Trophoblast cell (in vitro differentiated cells and primary cell): Measurements from ENCODE around the gene PIK3CG.

Experiments
- DNase-seq, 2 donors: peaks; one replicate each; pipeline ENCODE4 v3.0.0-alpha.2; 2016
- H2AFZ ChIP-seq: 2 replicates; pipeline ENCODE4 v1.6.1; 2013; ENCODE audit warnings: low read length, moderate library complexity, mild to moderate bottlenecking; ENCODE audit not compliant: insufficient read depth, poor library complexity
- H2AK5ac ChIP-seq: 2 replicates; pipeline ENCODE4 v1.6.1; 2013; ENCODE audit warnings: mild to moderate bottlenecking, low read length
- H2BK120ac ChIP-seq: 2 replicates; pipeline ENCODE4 v1.6.1; 2013; ENCODE audit warnings: low read length, mild to moderate bottlenecking, moderate library complexity; ENCODE audit not compliant: insufficient read depth, poor library complexity
- H2BK12ac ChIP-seq: 2 replicates; pipeline ENCODE4 v1.6.1; 2013; ENCODE audit warnings: mild to moderate bottlenecking, low read length, moderate library complexity
- H2BK5ac ChIP-seq: 2 replicates; pipeline ENCODE4 v1.6.1; 2013; ENCODE audit warnings: low read length, low read depth, moderate library complexity, mild to moderate bottlenecking; ENCODE audit not compliant: poor library complexity
- H3K14ac ChIP-seq: 2 replicates; pipeline ENCODE4 v1.6.1; 2013; ENCODE audit warnings: mild to moderate bottlenecking, low read length
- H3K18ac ChIP-seq: 2 replicates; pipeline ENCODE4 v1.6.1; 2013; ENCODE audit warnings: mild to moderate bottlenecking, low read length
- H3K23ac ChIP-seq: 2 replicates; pipeline ENCODE4 v1.6.1; 2013; ENCODE audit warnings: low read length
- H3K27ac ChIP-seq: 2 replicates; pipeline ENCODE4 v1.5.1; 2013; ENCODE audit warnings: low read depth, mild to moderate bottlenecking, inconsistent platforms, low read length, moderate library complexity
- H3K27me3 ChIP-seq: 2 replicates; pipeline ENCODE4 v1.6.1; 2013; ENCODE audit warnings: inconsistent platforms, mild to moderate bottlenecking, low read length, moderate library complexity; ENCODE audit not compliant: insufficient read depth
- H3K36me3 ChIP-seq, 2 experiments: 1 replicate in 1 of 2; 2 replicates in 1 of 2; pipeline ENCODE4 v1.6.1; 2013; ENCODE audit warnings: low read length in 2 of 2, mild to moderate bottlenecking in 2 of 2, moderate library complexity in 1 of 2; ENCODE audit not compliant: insufficient read depth in 2 of 2, control insufficient read depth in 1 of 2
- H3K4ac ChIP-seq: 2 replicates; pipeline ENCODE4 v1.6.1; 2013; ENCODE audit warnings: low read depth, mild to moderate bottlenecking, low read length, moderate library complexity
- H3K4me1 ChIP-seq, 2 experiments: 1 replicate in 1 of 2; 2 replicates in 1 of 2; pipeline ENCODE4 v1.6.1; 2013; ENCODE audit warnings: low read length in 2 of 2, mild to moderate bottlenecking in 2 of 2, moderate library complexity in 1 of 2; ENCODE audit not compliant: insufficient read depth in 2 of 2, control insufficient read depth in 1 of 2
- H3K4me2 ChIP-seq: 2 replicates; pipeline ENCODE4 v1.6.1; 2013; ENCODE audit warnings: inconsistent platforms, mild to moderate bottlenecking, low read length, moderate library complexity
- H3K4me3 ChIP-seq: 2 replicates; pipeline ENCODE4 v1.5.1; 2013; ENCODE audit warnings: mild to moderate bottlenecking, low read depth, low read length, inconsistent platforms
- H3K79me1 ChIP-seq: one replicate; pipeline ENCODE4 v1.6.1; 2013; ENCODE audit warnings: low read length
- H3K79me2 ChIP-seq: 2 replicates; pipeline ENCODE4 v1.6.1; 2013; ENCODE audit warnings: low read length, mild to moderate bottlenecking; ENCODE audit not compliant: control insufficient read depth, insufficient read depth, poor library complexity
- H3K9ac ChIP-seq: 2 replicates; pipeline ENCODE4 v1.6.1; 2013; ENCODE audit warnings: mild to moderate bottlenecking, low read length
- H3K9me3 ChIP-seq: 2 replicates; pipeline ENCODE4 v1.6.1; 2013; ENCODE audit warnings: low read depth, mild to moderate bottlenecking, control low read depth, inconsistent platforms, low read length; ENCODE audit not compliant: insufficient read depth
- H4K12ac ChIP-seq: 2 replicates; pipeline ENCODE4 v1.6.1; 2013; ENCODE audit warnings: low read depth, mild to moderate bottlenecking, low read length, moderate library complexity
- H4K8ac ChIP-seq: 2 replicates; pipeline ENCODE4 v1.6.1; 2013; ENCODE audit warnings: low read depth, mild to moderate bottlenecking, low read length, moderate library complexity
- H4K91ac ChIP-seq: one replicate; pipeline ENCODE4 v1.6.1; 2013; ENCODE audit warnings: low read depth, mild to moderate bottlenecking, low read length, moderate library complexity
- WGBS: extraction: QIAGEN DNeasy Blood & Tissue Kit; methylation state at CpG from one replicate; pipeline ENCODE4 v1.1.7; 2013; ENCODE audit warnings: missing lambda C conversion rate; ENCODE audit not compliant: insufficient read length, insufficient coverage; ENCODE audit errors: extremely low coverage; 5-methylcytosine and 5-hydroxymethylcytosine counted together

PIK3CG gene

GRCh38 chr7:106883456-106884026 is 18.5 kb downstream of the PIK3CG start:
- DNase-seq = no peak
- H2BK5ac ChIP-seq = no peak overlapping the region
- H4K91ac ChIP-seq = no peak overlapping the region
- no peak overlapping the region for H2AFZ ChIP-seq
- no peak overlapping the region for H3K18ac ChIP-seq
- no peaks in the 10 kb centered on the region for H3K79me1 ChIP-seq
- H3K79me2 ChIP-seq = no peaks in the 10 kb centered on the region
- H3K14ac ChIP-seq = no peak overlapping the region
- H3K9me3 ChIP-seq = no peaks in the 10 kb centered on the region
- no peak overlapping the region for H3K27ac ChIP-seq
- H3K9ac ChIP-seq = no peak overlapping the region
- H2BK12ac ChIP-seq = no peak overlapping the region
- H3K36me3 ChIP-seq = no peaks in the 10 kb centered on the region
- H4K12ac ChIP-seq = no peak overlapping the region
- H2BK120ac ChIP-seq = no peak overlapping the region
- H3K27me3 ChIP-seq = no peaks in the 10 kb centered on the region
- H3K4me2 ChIP-seq = no peak overlapping the region
- no peak overlapping the region for H2AK5ac ChIP-seq
- H4K8ac ChIP-seq = no peak overlapping the region
- no peak overlapping the region for H3K4ac ChIP-seq
- H3K4me1 ChIP-seq = peaks cover 0 to 3% of the 10 kb centered on the region in 2 experiments
- no CpG with 5 or more reads among the region's 2 CpGs for WGBS
- no peak overlapping the region for H3K23ac ChIP-seq
- no peak overlapping the region for H3K4me3 ChIP-seq

DNA sequence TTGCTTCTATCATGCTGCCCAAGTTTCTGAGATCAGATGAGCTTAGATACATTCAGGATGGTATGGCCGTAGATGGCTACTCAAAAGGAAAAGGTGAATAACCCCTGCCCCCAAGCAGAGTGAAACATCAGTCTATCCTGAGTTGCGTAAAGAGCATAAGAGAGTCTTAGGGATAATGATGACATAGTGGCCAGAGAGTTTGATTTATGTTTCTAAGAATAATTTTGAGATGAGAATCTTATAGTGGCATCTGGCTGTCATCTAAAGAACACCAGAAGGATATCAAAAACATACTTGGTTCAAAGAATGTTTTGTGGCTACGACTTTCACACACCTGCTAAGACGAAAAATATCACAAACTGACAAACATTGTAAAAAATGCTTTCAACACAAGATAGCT is 20.6 kb downstream of the PIK3CG start:
- H4K12ac ChIP-seq = no peak overlapping the region
- H3K4ac ChIP-seq = no peak overlapping the region
- no peak overlapping the region for H3K14ac ChIP-seq
- H2AFZ ChIP-seq = no peak overlapping the region
- H3K79me1 ChIP-seq = no peaks in the 10 kb centered on the region
- no peaks in the 10 kb centered on the region for H3K79me2 ChIP-seq
- H4K8ac ChIP-seq = no peak overlapping the region
- no peak overlapping the region for H2BK5ac ChIP-seq
- H3K36me3 ChIP-seq = no peaks in the 10 kb centered on the region
- no peak overlapping the region for H3K23ac ChIP-seq
- no peak overlapping the region for H2BK120ac ChIP-seq
- H3K27me3 ChIP-seq = no peaks in the 10 kb centered on the region
- no CpG with 5 or more reads among the region's 4 CpGs for WGBS
- no peak overlapping the region for H3K27ac ChIP-seq
- no peak overlapping the region for H3K9ac ChIP-seq
- H3K18ac ChIP-seq = no peak overlapping the region
- H3K4me2 ChIP-seq = no peak overlapping the region
- no peak overlapping the region for H2BK12ac ChIP-seq
- H4K91ac ChIP-seq = no peak overlapping the region
- peaks cover 0 to 1% of the 10 kb centered on the region in 2 experiments for H3K4me1 ChIP-seq
- peak in 1 of 2 donors; percentile 7 for DNase-seq
- no peaks in the 10 kb centered on the region for H3K9me3 ChIP-seq
- no peak overlapping the region for H2AK5ac ChIP-seq
- H3K4me3 ChIP-seq = no peak overlapping the region

DNA sequence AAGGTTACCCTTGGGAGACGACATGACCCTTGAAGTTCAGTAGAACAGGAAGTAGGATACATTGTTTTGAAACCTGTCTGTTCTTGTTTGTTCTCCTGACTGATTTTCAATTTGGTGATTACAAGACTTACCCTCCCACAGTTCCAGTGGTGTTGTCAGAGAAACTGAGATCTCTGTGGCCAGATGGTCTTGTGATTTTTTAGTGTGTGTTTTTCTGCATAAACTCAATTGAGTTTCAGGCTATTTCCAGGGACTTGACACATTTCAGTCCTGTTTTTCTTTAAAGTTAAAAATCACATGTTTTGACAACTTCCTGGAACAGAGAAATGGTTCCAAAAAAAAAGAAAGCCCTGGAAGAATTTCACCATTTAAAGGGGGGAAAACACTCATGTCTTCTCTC is 22.3 kb downstream of the PIK3CG start:
- no peak overlapping the region for H2BK5ac ChIP-seq
- H3K4me1 ChIP-seq = peaks cover 0 to 1% of the 10 kb centered on the region in 2 experiments
- H3K18ac ChIP-seq = no peak overlapping the region
- no peak overlapping the region for H2BK12ac ChIP-seq
- no peak overlapping the region for H2AFZ ChIP-seq
- no peak overlapping the region for H4K91ac ChIP-seq
- no peak overlapping the region for H3K27ac ChIP-seq
- H4K8ac ChIP-seq = no peak overlapping the region
- H3K9me3 ChIP-seq = no peaks in the 10 kb centered on the region
- no peak overlapping the region for H2BK120ac ChIP-seq
- no peak overlapping the region for H3K23ac ChIP-seq
- no peak overlapping the region for H3K9ac ChIP-seq
- no peak overlapping the region for H3K4me3 ChIP-seq
- H3K79me2 ChIP-seq = no peaks in the 10 kb centered on the region
- H3K14ac ChIP-seq = no peak overlapping the region
- no peak overlapping the region for H2AK5ac ChIP-seq
- no peak for DNase-seq
- H3K79me1 ChIP-seq = no peaks in the 10 kb centered on the region
- no peaks in the 10 kb centered on the region for H3K36me3 ChIP-seq
- no peak overlapping the region for H3K4ac ChIP-seq
- no CpG with 5 or more reads among the region's 1 CpG for WGBS
- H4K12ac ChIP-seq = no peak overlapping the region
- H3K4me2 ChIP-seq = no peak overlapping the region
- H3K27me3 ChIP-seq = no peaks in the 10 kb centered on the region

- no peak overlapping the region for H3K4ac ChIP-seq
- no peak overlapping the region for H3K4me3 ChIP-seq
- H3K9me3 ChIP-seq = no peaks in the 10 kb centered on the region
- no peak for DNase-seq
- H3K9ac ChIP-seq = no peak overlapping the region
- H4K8ac ChIP-seq = no peak overlapping the region
- peaks cover 0 to 1% of the 10 kb centered on the region in 2 experiments for H3K4me1 ChIP-seq
- H3K79me1 ChIP-seq = no peaks in the 10 kb centered on the region
- H3K4me2 ChIP-seq = no peak overlapping the region
- H2BK120ac ChIP-seq = no peak overlapping the region
- no peak overlapping the region for H4K12ac ChIP-seq
- H3K79me2 ChIP-seq = no peaks in the 10 kb centered on the region
- H3K23ac ChIP-seq = no peak overlapping the region
- H2BK5ac ChIP-seq = no peak overlapping the region
- H3K18ac ChIP-seq = no peak overlapping the region
- H4K91ac ChIP-seq = no peak overlapping the region
- H3K14ac ChIP-seq = no peak overlapping the region
- no peak overlapping the region for H3K27ac ChIP-seq
- H2AFZ ChIP-seq = no peak overlapping the region
- peak overlapping the region; percentile 17 for H2BK12ac ChIP-seq
- no peaks in the 10 kb centered on the region for H3K36me3 ChIP-seq
- no peak overlapping the region for H2AK5ac ChIP-seq
- no CpG with 5 or more reads among the region's 5 CpGs for WGBS
- no peaks in the 10 kb centered on the region for H3K27me3 ChIP-seq
These were observed 23.1 kb downstream of the PIK3CG start for GRCh38 chr7:106888204-106888603.
